IPS-18c (cell line): ENCODE results near the gene PINLYP.
A peak's percentile ranks its signal among the peaks of the same experiment; 100 is the strongest.
"Not testable (repeated sequence)": the region's sequence is repeated elsewhere in the genome, so short reads cannot be mapped to it uniquely, and the experiment has no call there.

Experiments used
- H3K4me3 ChIP-seq: 2 replicates; pipeline ENCODE4 v1.7.0; 2013; ENCODE audit warnings: low read depth, mild to moderate bottlenecking, low read length, moderate library complexity; ENCODE audit not compliant: insufficient read depth
- H3K9me3 ChIP-seq: one replicate; pipeline ENCODE4 v1.6.1; 2013; ENCODE audit warnings: mild to moderate bottlenecking, low read length, moderate library complexity; ENCODE audit not compliant: control insufficient read depth, insufficient read depth

PINLYP gene

GRCh38 chr19:43569657-43570056 lies 5.9 kb upstream of the PINLYP start:
- H3K4me3 ChIP-seq: no peak overlapping the region
- no peaks in the 10 kb centered on the region for H3K9me3 ChIP-seq

- H3K4me3 ChIP-seq: no peak overlapping the region
- no peaks in the 10 kb centered on the region for H3K9me3 ChIP-seq
Observed at GRCh38 chr19:43570174-43570791, 5.3 kb upstream of the PINLYP start.

- no peak overlapping the region for H3K4me3 ChIP-seq
Observed at GRCh38 chr19:43572171-43572588, 3.4 kb upstream of the PINLYP start.

GRCh38 chr19:43574424-43575155 lies 1.0 kb upstream of the PINLYP start:
- no peaks in the 10 kb centered on the region for H3K9me3 ChIP-seq
- H3K4me3 ChIP-seq: peak overlapping the region; percentile 78

More at GRCh38 chr19:43572171-43572588, 3.4 kb upstream of the PINLYP start:
- no peaks in the 10 kb centered on the region for H3K9me3 ChIP-seq

- Histone ChIP-seq H3K4me3 (peak overlapping the region; percentile 21; the same call in 1 of the 2 replicates), H3K9me3 (no peaks in the 10 kb centered on the region)
Observed at GRCh38 chr19:43575955-43576878, 616 bp downstream of the PINLYP start.

- H3K9me3 ChIP-seq: no peaks in the 10 kb centered on the region
- no peak overlapping the region for H3K4me3 ChIP-seq
Observed at GRCh38 chr19:43578787-43579186, 3.2 kb downstream of the PINLYP start.

GRCh38 chr19:43581467-43581866 lies 5.9 kb downstream of the PINLYP start:
- H3K4me3 ChIP-seq: no peak overlapping the region; the same call in 1 of the 2 replicates
- H3K9me3 ChIP-seq: no peaks in the 10 kb centered on the region

GRCh38 chr19:43582495-43582894 lies 6.9 kb downstream of the PINLYP start:
- Histone ChIP-seq H3K4me3 (no peak overlapping the region), H3K9me3 (no peaks in the 10 kb centered on the region)

GRCh38 chr19:43584484-43584883 lies 8.9 kb downstream of the PINLYP start:
- Histone ChIP-seq H3K9me3 (no peaks in the 10 kb centered on the region), H3K4me3 (no peak overlapping the region)

- Histone ChIP-seq H3K4me3 (no peak overlapping the region), H3K9me3 (no peaks in the 10 kb centered on the region)
Observed at GRCh38 chr19:43586346-43586745, 10.7 kb downstream of the PINLYP start.

GRCh38 chr19:43587029-43587428 lies 11.4 kb downstream of the PINLYP start:
- H3K9me3 ChIP-seq, H3K4me3 ChIP-seq: not testable (repeated sequence)

GRCh38 chr19:43589277-43589676 lies 13.7 kb downstream of the PINLYP start:
- Histone ChIP-seq H3K9me3 (no peaks in the 10 kb centered on the region), H3K4me3 (no peak overlapping the region)

GRCh38 chr19:43589678-43590077 lies 14.1 kb downstream of the PINLYP start:
- H3K4me3 ChIP-seq: no peak overlapping the region
- no peaks in the 10 kb centered on the region for H3K9me3 ChIP-seq

GRCh38 chr19:43591904-43592772 lies 16.5 kb downstream of the PINLYP start:
- H3K9me3 ChIP-seq: no peaks in the 10 kb centered on the region
- H3K4me3 ChIP-seq: no peak overlapping the region

GRCh38 chr19:43592800-43593350 lies 17.3 kb downstream of the PINLYP start:
- H3K4me3 ChIP-seq: no peak overlapping the region

GRCh38 chr19:43594081-43594697 lies 18.6 kb downstream of the PINLYP start:
- H3K9me3 ChIP-seq: no peaks in the 10 kb centered on the region
- no peak overlapping the region for H3K4me3 ChIP-seq

More at GRCh38 chr19:43592800-43593350, 17.3 kb downstream of the PINLYP start:
- H3K9me3 ChIP-seq: no peaks in the 10 kb centered on the region
